IMR-90 (cell line): ENCODE data around the gene SLIT3. TPM values are rescaled to one million over a fixed set of nuclear protein-coding genes. Genes with fewer than 3 reads are reported as not detected.

Experiments
- ATAC-seq: fragments of 200-7000 bp; cut with Tn5 transposase; 2 replicates; pipeline ENCODE4 v1.9.1; 2020; ENCODE audit warnings: low read depth, mild to moderate bottlenecking, moderate library complexity
- BruUV-seq: library from RNA; stranded (reverse); fragments of 400-500 nt; replicated peaks from 2 replicates; lab custom pipeline; 2021; lab: Mats Ljungman, UMichigan
- CTCF ChIA-PET: fragments of 300-600 bp; formaldehyde crosslinking; extraction: SDS; loops from one replicate; lab custom pipeline; 2021; ENCODE audit warnings: antibody characterized with exemption; lab: Yijun Ruan, JAX
- POLR2A ChIA-PET: fragments of 300-600 bp; sonication (Branson Sonifier 250); formaldehyde crosslinking; loops from one replicate; lab custom pipeline; 2022; ENCODE audit warnings: antibody characterized with exemption; ENCODE audit not compliant: unreplicated experiment; lab: Charles Lee
- DNase-seq: peaks from one replicate; pipeline ENCODE4 v3.0.0; 2013
- H2AFZ ChIP-seq: replicated peaks from 2 replicates; pipeline ENCODE3; 2013; ENCODE audit warnings: low read length, mild to moderate bottlenecking; ENCODE audit not compliant: poor library complexity
- H2AK5ac ChIP-seq: 2 replicates; pipeline ENCODE4 v1.6.1; 2013; ENCODE audit warnings: low read depth, low read length, inconsistent platforms
- H2AK9ac ChIP-seq: replicated peaks from 2 replicates; pipeline ENCODE3; 2013; ENCODE audit warnings: mild to moderate bottlenecking, low read depth, low read length, moderate library complexity; ENCODE audit not compliant: poor library complexity
- H2BK120ac ChIP-seq: 2 replicates; pipeline ENCODE4 v1.6.1; 2013; ENCODE audit warnings: low read depth, low read length, inconsistent platforms
- H2BK15ac ChIP-seq: 3 replicates; pipeline ENCODE4 v1.6.1; 2013; ENCODE audit warnings: low read depth, low read length, inconsistent platforms
- H2BK20ac ChIP-seq: 2 replicates; pipeline ENCODE4 v1.6.1; 2013; ENCODE audit warnings: low read depth, mild to moderate bottlenecking, inconsistent platforms, low read length, moderate library complexity
- H2BK5ac ChIP-seq: 2 replicates; pipeline ENCODE4 v1.6.1; 2013; ENCODE audit warnings: mild to moderate bottlenecking, low read depth, low read length, inconsistent platforms; ENCODE audit not compliant: poor library complexity, severe bottlenecking
- H3K14ac ChIP-seq: replicated peaks from 2 replicates; pipeline ENCODE4 v1.6.1; 2013; ENCODE audit warnings: low read depth, low read length, inconsistent platforms
- H3K18ac ChIP-seq: 2 replicates; pipeline ENCODE4 v1.6.1; 2013; ENCODE audit warnings: low read depth, low read length, control low read depth
- H3K23ac ChIP-seq: 2 replicates; pipeline ENCODE4 v1.6.1; 2013; ENCODE audit warnings: low read depth, low read length, inconsistent platforms
- H3K27ac ChIP-seq: 2 replicates; pipeline ENCODE4 v1.5.1; 2013; ENCODE audit warnings: mild to moderate bottlenecking, control low read depth, low read length; ENCODE audit not compliant: insufficient read depth
- H3K27me3 ChIP-seq: 2 replicates; pipeline ENCODE4 v1.6.1; 2013; ENCODE audit warnings: low read length; ENCODE audit not compliant: control insufficient read depth, insufficient read depth
- H3K36me3 ChIP-seq: 2 replicates; pipeline ENCODE4 v1.6.1; 2013; ENCODE audit warnings: low read length, mixed read lengths; ENCODE audit not compliant: control insufficient read depth, insufficient read depth
- H3K4ac ChIP-seq: 2 replicates; pipeline ENCODE4 v1.6.1; 2013; ENCODE audit warnings: low read depth, low read length, inconsistent platforms
- H3K4me1 ChIP-seq: 2 replicates; pipeline ENCODE4 v1.6.1; 2013; ENCODE audit warnings: low read length, mixed read lengths; ENCODE audit not compliant: control insufficient read depth, insufficient read depth
- H3K4me2 ChIP-seq: 2 replicates; pipeline ENCODE4 v1.6.1; 2013; ENCODE audit warnings: low read depth, mild to moderate bottlenecking, control low read depth, low read length, moderate library complexity
- H3K4me3 ChIP-seq: 2 replicates; pipeline ENCODE4 v1.5.1; 2013; ENCODE audit warnings: low read depth, mild to moderate bottlenecking, control low read depth, low read length, moderate library complexity; ENCODE audit not compliant: insufficient read depth
- H3K56ac ChIP-seq: 2 replicates; pipeline ENCODE4 v1.6.1; 2013; ENCODE audit warnings: low read length, inconsistent platforms; ENCODE audit not compliant: insufficient read depth; ENCODE audit errors: extremely low read depth
- H3K79me1 ChIP-seq, 2 experiments: 2 replicates each; pipeline ENCODE4 v1.6.1; 2013; ENCODE audit warnings: low read length in 2 of 2, inconsistent platforms in 1 of 2, low read depth in 1 of 2
- H3K9ac ChIP-seq: 2 replicates; pipeline ENCODE4 v1.6.1; 2013; ENCODE audit warnings: low read depth, low read length, control low read depth
- H3K9me1 ChIP-seq: 2 replicates; pipeline ENCODE4 v1.6.1; 2013; ENCODE audit warnings: low read length, inconsistent platforms; ENCODE audit not compliant: insufficient read depth
- H3K9me3 ChIP-seq: 2 replicates; pipeline ENCODE4 v1.6.1; 2013; ENCODE audit warnings: low read length; ENCODE audit not compliant: control insufficient read depth, insufficient read depth
- H4K20me1 ChIP-seq: 2 replicates; pipeline ENCODE4 v1.6.1; 2013; ENCODE audit warnings: low read length, inconsistent platforms; ENCODE audit not compliant: insufficient read depth
- H4K5ac ChIP-seq: 2 replicates; pipeline ENCODE4 v1.6.1; 2013; ENCODE audit warnings: mild to moderate bottlenecking, low read depth, low read length, control low read depth
- H4K8ac ChIP-seq, 2 experiments: 2 replicates each; pipeline ENCODE4 v1.6.1; 2013; ENCODE audit warnings: low read depth in 2 of 2, low read length in 2 of 2, control low read depth in 1 of 2, inconsistent platforms in 1 of 2
- H4K91ac ChIP-seq: 2 replicates; pipeline ENCODE4 v1.6.1; 2013; ENCODE audit warnings: low read depth, low read length, inconsistent platforms; ENCODE audit not compliant: insufficient read depth
- BHLHE40 ChIP-seq: fragments of 150-350 bp; IDR thresholded peaks from 2 replicates; pipeline ENCODE4 v1.6.1; 2016; ENCODE audit warnings: mild to moderate bottlenecking, low read depth, low read length
- CHD1 ChIP-seq: IDR thresholded peaks from 2 replicates; pipeline ENCODE4 v1.6.1; 2012; ENCODE audit warnings: low read depth, low read length, improper control_type of control experiment
- MAFK ChIP-seq: IDR thresholded peaks from 2 replicates; pipeline ENCODE4 v1.6.1; 2012; ENCODE audit warnings: low read depth, low read length, improper control_type of control experiment
- POLR2A ChIP-seq: IDR thresholded peaks from 2 replicates; pipeline ENCODE4 v1.6.1; 2012; ENCODE audit warnings: mild to moderate bottlenecking, low read depth, low read length
- RFX5 ChIP-seq: IDR thresholded peaks from 2 replicates; pipeline ENCODE4 v1.8.0; 2012; ENCODE audit warnings: low read depth, mild to moderate bottlenecking, low read length, moderate library complexity
- WGBS, 2 experiments: methylation state at CpG; one replicate each; pipeline versions ENCODE4 v1.1.5 to v1.1.7; 2013; ENCODE audit warnings: missing lambda C conversion rate in 2 of 2; ENCODE audit not compliant: insufficient read length in 1 of 2; ENCODE audit errors: extremely low coverage in 2 of 2; 5-methylcytosine and 5-hydroxymethylcytosine counted together
- dilution Hi-C: fragments of 300-500 bp; cut with HindIII; formaldehyde crosslinking; loops from one replicate; pipeline ENCODE4 v1.14.3; 2018; ENCODE audit warnings: low sequenced_read_pairs; ENCODE audit not compliant: unreplicated experiment
- in situ Hi-C: fragments of 300-500 bp; cut with MboI; formaldehyde crosslinking; loops from 3 replicates; pipeline ENCODE4 v1.14.3; 2019; ENCODE audit warnings: low sequenced_read_pairs, inconsistent platforms, mixed read lengths
- intact Hi-C: fragments of 100-400 bp; cut with micrococcal nuclease; formaldehyde crosslinking; loops from 2 replicates; pipeline ENCODE4 v1.10.0; 2022
- polyA plus RNA-seq, 3 experiments: library from polyadenylated mRNA; depleted of rRNA; stranded (reverse); fragments of >200 nt; gene quantifications; 2 replicates each; pipeline ENCODE4 v1.2.3, GENCODE V29; 2012; ENCODE audit warnings: low replicate concordance in 1 of 3
- total RNA-seq: library from RNA; depleted of rRNA; stranded (reverse); fragments of >200 nt; gene quantifications from 2 replicates; pipeline ENCODE4 v1.2.3, GENCODE V29; 2012
- TF ChIP-seq, protein P1 (sequence below): fragments of 150-350 bp; IDR thresholded peaks from 2 replicates; pipeline ENCODE4 v1.6.1; 2017; ENCODE audit warnings: mild to moderate bottlenecking, antibody characterized with exemption, low read length, low read depth

Gene SLIT3
- total and polyA plus RNA-seq, 2 of the 4 experiments (the other 2 are of a cell fraction) = 0.18 to 0.50 TPM

DNA sequence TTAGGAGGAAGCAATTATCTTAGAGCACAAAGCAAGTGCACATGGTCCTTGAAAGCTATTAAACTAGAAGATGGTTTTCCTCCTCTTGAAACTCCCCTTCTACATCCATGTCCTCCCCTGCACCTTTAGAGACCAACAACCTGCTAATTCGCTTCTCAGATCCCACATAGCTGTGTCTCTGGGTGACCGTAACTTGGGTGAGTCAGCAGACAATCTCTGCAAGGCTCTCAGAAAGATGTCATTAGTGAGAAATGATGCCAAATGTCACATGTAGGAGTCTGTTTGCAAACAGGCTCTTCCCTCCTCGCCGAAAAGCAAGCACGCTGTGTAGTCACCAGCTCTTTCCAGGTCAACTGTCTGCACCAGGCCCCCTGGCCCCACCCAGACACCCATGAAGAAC is 291.8 kb downstream of the SLIT3 start:
- H3K56ac ChIP-seq = no peak overlapping the region
- H4K5ac ChIP-seq = no peak overlapping the region
- no peak overlapping the region for H2AFZ ChIP-seq
- no TSS peak for BruUV-seq
- H3K4me1 ChIP-seq = no peaks in the 10 kb centered on the region
- H3K9ac ChIP-seq = no peak overlapping the region
- POLR2A ChIA-PET = no interaction called here
- no peak overlapping the region for H2BK15ac ChIP-seq
- no peaks in the 10 kb centered on the region for H3K9me1 ChIP-seq
- H3K27ac ChIP-seq = no peak overlapping the region
- H3K4ac ChIP-seq = no peak overlapping the region
- H3K23ac ChIP-seq = no peak overlapping the region
- H2BK120ac ChIP-seq = no peak overlapping the region
- intact Hi-C loops (no loop called here), in situ Hi-C loops (no loop called here), dilution Hi-C loops (no loop called here)
- H2BK20ac ChIP-seq = no peak overlapping the region
- no peak overlapping the region for H3K18ac ChIP-seq
- DNase-seq (no peak), ATAC-seq (no peak)
- no peak overlapping the region for H4K91ac ChIP-seq
- no peak overlapping the region for H3K4me3 ChIP-seq
- no peaks in the 10 kb centered on the region for H3K79me1 ChIP-seq
- H4K8ac ChIP-seq = no peak overlapping the region
- no peak overlapping the region for H2AK9ac ChIP-seq
- no peaks in the 10 kb centered on the region for H3K36me3 ChIP-seq
- no peaks in the 10 kb centered on the region for H4K20me1 ChIP-seq
- no peak overlapping the region for H3K14ac ChIP-seq
- no peaks in the 10 kb centered on the region for H3K9me3 ChIP-seq
- no peaks in the 10 kb centered on the region for H3K27me3 ChIP-seq
- TF ChIP-seq RFX5 = no peak
- TF ChIP-seq, protein P1, sequence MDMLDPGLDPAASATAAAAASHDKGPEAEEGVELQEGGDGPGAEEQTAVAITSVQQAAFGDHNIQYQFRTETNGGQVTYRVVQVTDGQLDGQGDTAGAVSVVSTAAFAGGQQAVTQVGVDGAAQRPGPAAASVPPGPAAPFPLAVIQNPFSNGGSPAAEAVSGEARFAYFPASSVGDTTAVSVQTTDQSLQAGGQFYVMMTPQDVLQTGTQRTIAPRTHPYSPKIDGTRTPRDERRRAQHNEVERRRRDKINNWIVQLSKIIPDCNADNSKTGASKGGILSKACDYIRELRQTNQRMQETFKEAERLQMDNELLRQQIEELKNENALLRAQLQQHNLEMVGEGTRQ = no peak
- no peak for TF ChIP-seq MAFK
- TF ChIP-seq POLR2A = no peak
- TF ChIP-seq BHLHE40 = no peak
- TF ChIP-seq CHD1 = no peak
- no CpG with 5 or more reads among the region's 5 CpGs for WGBS, 2 experiments
- no peak overlapping the region for H2AK5ac ChIP-seq
- CTCF ChIA-PET = no interaction called here
- no peak overlapping the region for H2BK5ac ChIP-seq
- no peak overlapping the region for H3K4me2 ChIP-seq
